Stomach (tissue), 4 donors: ENCODE results near the gene ACP3.

Experiments used
- CTCF ChIP-seq, 7 experiments: fragments of 450-650 bp in 4 of 7; fragments of 200-600 bp in 3 of 7; sonication (generic) in 3 of 7; IDR thresholded peaks; one replicate each; pipeline ENCODE4 v1.5.1; 2016 to 2019; ENCODE audit warnings: antibody characterized with exemption in 7 of 7, control low read depth in 2 of 7, mild to moderate bottlenecking in 1 of 7
- POLR2A ChIP-seq, 4 donors: fragments of 450-650 bp; IDR thresholded peaks; one replicate each; pipeline ENCODE4 v1.6.1; 2016; ENCODE audit warnings: antibody characterized with exemption in 4 of 4, control low read depth in 2 of 4, mild to moderate bottlenecking in 1 of 4, moderate library complexity in 1 of 4

- TF ChIP-seq CTCF (IDR thresholded peaks at IDR 0.05), result no peak
- TF ChIP-seq POLR2A (IDR thresholded peaks at IDR 0.05), result no peak
Measured at GRCh38 chr3:132368962-132369361, 51.8 kb downstream of the ACP3 start.
